IPS-18a (cell line): ENCODE measurements around the gene ASXL3.

Experiments used
- H3K27ac ChIP-seq: one replicate; pipeline ENCODE4 v1.5.1; 2013; ENCODE audit warnings: low read length
- H3K27me3 ChIP-seq: one replicate; pipeline ENCODE4 v1.6.1; 2013; ENCODE audit warnings: mild to moderate bottlenecking, low read length; ENCODE audit not compliant: control insufficient read depth, insufficient read depth
- H3K36me3 ChIP-seq: one replicate; pipeline ENCODE4 v1.6.1; 2013; ENCODE audit warnings: low read depth, low read length; ENCODE audit not compliant: control insufficient read depth
- H3K4me1 ChIP-seq: one replicate; pipeline ENCODE4 v1.6.1; 2013; ENCODE audit warnings: low read depth, low read length; ENCODE audit not compliant: control insufficient read depth
- H3K4me3 ChIP-seq: one replicate; pipeline ENCODE4 v1.5.1; 2013; ENCODE audit warnings: low read length
- H3K9ac ChIP-seq: one replicate; pipeline ENCODE4 v1.6.1; 2013; ENCODE audit warnings: mild to moderate bottlenecking, low read length, moderate library complexity
- H3K9me3 ChIP-seq: one replicate; pipeline ENCODE4 v1.6.1; 2013; ENCODE audit warnings: low read depth, low read length; ENCODE audit not compliant: control insufficient read depth

The ASXL3 gene

DNA sequence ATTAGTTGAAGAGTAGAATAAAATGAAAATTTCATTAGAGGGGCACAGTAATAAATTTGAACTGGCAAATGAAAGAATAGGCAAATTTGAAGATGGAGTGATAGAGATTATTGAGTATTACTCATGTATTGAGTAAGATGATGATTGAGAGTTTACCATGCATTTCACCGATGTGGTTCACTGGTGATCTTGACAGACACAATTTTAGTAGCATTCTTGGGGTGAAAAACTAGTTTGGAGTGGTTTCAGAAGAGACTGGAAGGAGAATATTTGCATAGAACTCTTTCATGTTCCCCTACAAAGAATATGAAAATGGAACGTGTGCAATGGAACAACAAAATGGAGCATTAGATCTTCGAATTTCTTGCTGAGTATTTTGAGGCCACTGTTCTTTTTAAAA is 121.4 kb downstream of the ASXL3 start:
- H3K27ac ChIP-seq: no peak overlapping the region
- H3K9me3 ChIP-seq: no peaks in the 10 kb centered on the region
- no peaks in the 10 kb centered on the region for H3K4me1 ChIP-seq
- no peak overlapping the region for H3K4me3 ChIP-seq
- no peak overlapping the region for H3K9ac ChIP-seq
- no peaks in the 10 kb centered on the region for H3K36me3 ChIP-seq
- no peaks in the 10 kb centered on the region for H3K27me3 ChIP-seq

DNA sequence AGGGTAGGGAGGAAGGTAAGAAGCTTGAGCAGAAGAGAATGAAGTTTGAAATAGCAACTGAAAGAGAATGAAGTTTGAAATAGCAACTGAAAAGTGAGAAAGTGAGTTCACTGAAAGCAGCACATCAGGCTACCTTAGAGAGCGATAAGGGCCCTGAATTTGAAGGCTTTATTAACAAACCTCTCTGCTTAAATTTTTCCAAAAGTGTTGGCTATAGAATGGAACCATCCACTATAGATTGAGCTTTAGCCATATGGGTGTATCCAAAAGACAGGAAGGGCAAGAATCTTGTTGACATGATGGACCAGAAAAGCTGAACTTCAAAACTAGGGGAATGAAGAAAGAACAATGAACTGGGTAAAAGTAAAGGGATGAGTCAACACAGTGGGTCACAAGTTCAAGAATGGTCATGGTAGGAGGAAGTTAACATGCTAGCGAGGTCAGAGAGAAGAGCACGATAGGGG is 122.5 kb downstream of the ASXL3 start:
- H3K9me3 ChIP-seq: no peaks in the 10 kb centered on the region
- H3K27me3 ChIP-seq: no peaks in the 10 kb centered on the region
- no peaks in the 10 kb centered on the region for H3K4me1 ChIP-seq
- no peak overlapping the region for H3K4me3 ChIP-seq
- no peak overlapping the region for H3K9ac ChIP-seq
- H3K36me3 ChIP-seq: no peaks in the 10 kb centered on the region
- no peak overlapping the region for H3K27ac ChIP-seq

- Histone ChIP-seq H3K4me1 (no peaks in the 10 kb centered on the region), H3K9ac (no peak overlapping the region), H3K9me3 (no peaks in the 10 kb centered on the region), H3K4me3 (no peak overlapping the region), H3K27me3 (no peaks in the 10 kb centered on the region), H3K27ac (no peak overlapping the region), H3K36me3 (no peaks in the 10 kb centered on the region)
Observed at GRCh38 chr18:33702625-33703024, 124.6 kb downstream of the ASXL3 start.

DNA sequence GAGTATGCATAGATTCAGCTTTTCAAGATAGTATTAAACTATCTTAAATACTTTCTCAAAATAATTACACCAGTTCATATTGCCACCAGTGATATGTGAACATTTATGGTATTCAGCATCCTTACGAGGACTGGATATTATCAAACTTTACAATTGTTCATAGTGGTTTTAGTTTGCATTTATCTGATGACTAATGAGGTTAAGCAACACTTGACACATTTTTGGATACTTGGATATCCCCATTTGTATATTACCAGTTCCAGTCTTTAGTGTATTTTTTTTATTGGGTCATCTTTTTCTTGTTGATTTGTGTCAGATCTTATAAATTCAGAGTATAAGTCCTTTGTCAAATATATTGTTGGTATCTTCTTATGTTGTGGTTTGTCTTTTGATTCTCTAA is 128.4 kb downstream of the ASXL3 start:
- no peak overlapping the region for H3K27ac ChIP-seq
- H3K4me3 ChIP-seq: no peak overlapping the region
- H3K9ac ChIP-seq: no peak overlapping the region
- H3K4me1 ChIP-seq: no peaks in the 10 kb centered on the region
- no peaks in the 10 kb centered on the region for H3K36me3 ChIP-seq
- no peaks in the 10 kb centered on the region for H3K9me3 ChIP-seq
- no peaks in the 10 kb centered on the region for H3K27me3 ChIP-seq

GRCh38 chr18:33708876-33709275 is 130.9 kb downstream of the ASXL3 start:
- Histone ChIP-seq H3K9me3 (no peaks in the 10 kb centered on the region), H3K36me3 (no peaks in the 10 kb centered on the region), H3K9ac (no peak overlapping the region), H3K27me3 (no peaks in the 10 kb centered on the region), H3K27ac (no peak overlapping the region), H3K4me1 (no peaks in the 10 kb centered on the region), H3K4me3 (no peak overlapping the region)

DNA sequence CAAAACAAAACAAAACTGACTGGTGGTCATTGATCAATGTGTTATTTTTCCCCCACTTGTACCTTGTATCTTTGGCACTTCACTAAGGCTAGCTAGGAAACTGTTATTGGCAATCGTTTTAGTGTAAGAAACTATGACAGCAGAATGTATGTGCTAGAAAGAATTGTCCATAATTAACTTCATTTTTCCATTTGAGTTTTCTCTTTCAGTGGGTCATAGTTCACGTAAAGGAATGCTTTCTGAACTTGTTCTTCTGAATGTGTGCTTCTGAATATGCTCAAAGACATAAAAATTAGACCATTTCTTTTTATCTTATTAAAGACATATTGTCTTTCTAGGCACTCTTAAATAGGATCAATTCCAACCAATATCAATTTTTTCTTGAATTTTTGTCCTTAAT is 132.2 kb downstream of the ASXL3 start:
- Histone ChIP-seq H3K27ac (no peak overlapping the region), H3K27me3 (no peaks in the 10 kb centered on the region), H3K4me3 (no peak overlapping the region), H3K9me3 (no peaks in the 10 kb centered on the region), H3K9ac (no peak overlapping the region), H3K36me3 (no peaks in the 10 kb centered on the region), H3K4me1 (no peaks in the 10 kb centered on the region)

DNA sequence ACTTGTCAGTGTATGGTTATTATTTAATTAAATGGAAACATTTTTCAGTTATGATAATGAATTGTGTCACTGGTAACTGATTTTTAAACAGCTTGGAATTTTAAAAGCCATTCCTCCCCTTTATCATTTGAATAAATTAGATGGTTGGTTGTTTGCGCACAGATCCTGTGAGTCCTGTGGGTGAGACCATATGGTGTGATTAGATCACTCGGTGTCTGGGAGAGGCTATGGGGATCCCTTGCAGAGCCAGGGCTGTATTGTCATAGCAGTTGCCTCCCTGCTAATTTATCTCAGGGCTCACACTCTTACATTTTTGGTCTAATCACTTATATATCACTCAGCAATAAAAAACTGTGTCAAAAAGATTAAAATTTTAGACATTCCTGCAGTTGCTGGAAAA is 133.5 kb downstream of the ASXL3 start:
- no peaks in the 10 kb centered on the region for H3K27me3 ChIP-seq
- H3K9ac ChIP-seq: no peak overlapping the region
- no peak overlapping the region for H3K27ac ChIP-seq
- H3K36me3 ChIP-seq: no peaks in the 10 kb centered on the region
- no peaks in the 10 kb centered on the region for H3K9me3 ChIP-seq
- H3K4me3 ChIP-seq: no peak overlapping the region
- H3K4me1 ChIP-seq: no peaks in the 10 kb centered on the region

DNA sequence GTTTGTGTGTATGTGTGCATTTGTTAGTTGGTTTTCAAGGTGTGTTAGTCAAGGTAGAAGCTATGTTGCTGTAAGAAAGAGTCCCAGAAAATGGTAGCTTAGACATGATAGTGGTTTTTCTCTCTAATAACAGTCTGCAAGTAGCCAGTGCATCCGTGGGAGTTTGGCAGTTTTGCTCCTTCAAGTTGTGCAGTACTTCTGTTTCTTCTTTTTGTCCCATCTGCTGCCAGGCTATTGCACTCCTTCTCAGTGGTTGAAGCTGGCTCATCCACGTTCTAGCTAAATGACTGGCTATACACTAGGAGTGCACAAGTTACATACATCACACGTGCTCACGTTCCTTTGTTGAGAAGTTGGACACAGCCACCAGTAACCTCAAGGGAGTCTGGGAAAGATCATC is 134.7 kb downstream of the ASXL3 start:
- H3K27ac ChIP-seq: no peak overlapping the region
- H3K36me3 ChIP-seq: no peaks in the 10 kb centered on the region
- no peaks in the 10 kb centered on the region for H3K9me3 ChIP-seq
- no peaks in the 10 kb centered on the region for H3K4me1 ChIP-seq
- H3K27me3 ChIP-seq: no peaks in the 10 kb centered on the region
- H3K4me3 ChIP-seq: no peak overlapping the region
- no peak overlapping the region for H3K9ac ChIP-seq

- Histone ChIP-seq H3K36me3 (no peaks in the 10 kb centered on the region), H3K9ac (no peak overlapping the region), H3K4me1 (no peaks in the 10 kb centered on the region), H3K4me3 (no peak overlapping the region), H3K27ac (no peak overlapping the region), H3K27me3 (no peaks in the 10 kb centered on the region), H3K9me3 (no peaks in the 10 kb centered on the region)
Observed at GRCh38 chr18:33716061-33716683, 138.2 kb downstream of the ASXL3 start.

- no peaks in the 10 kb centered on the region for H3K4me1 ChIP-seq
- H3K27me3 ChIP-seq: no peaks in the 10 kb centered on the region
- no peaks in the 10 kb centered on the region for H3K36me3 ChIP-seq
- H3K4me3 ChIP-seq: no peak overlapping the region
- no peak overlapping the region for H3K27ac ChIP-seq
- no peaks in the 10 kb centered on the region for H3K9me3 ChIP-seq
- H3K9ac ChIP-seq: no peak overlapping the region
Observed at GRCh38 chr18:33717339-33717738, 139.3 kb downstream of the ASXL3 start.

DNA sequence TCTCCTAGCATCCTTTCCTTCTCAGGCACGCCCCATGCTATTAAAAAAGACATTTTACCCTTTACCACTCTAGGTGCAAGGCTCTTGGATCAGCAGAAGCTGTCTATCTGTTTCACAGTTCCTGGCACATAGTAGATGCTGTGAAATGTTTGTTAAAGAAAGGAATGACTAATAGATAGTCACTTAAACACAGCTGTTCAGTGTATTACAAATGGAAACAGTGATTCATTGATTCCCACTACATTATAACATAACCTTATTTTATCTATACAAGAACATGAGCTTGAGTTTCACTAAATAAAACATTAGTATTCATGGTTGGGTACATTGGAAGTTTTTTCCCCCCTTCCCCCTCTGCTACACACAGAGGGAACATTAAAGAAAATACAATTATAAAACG is 142.1 kb downstream of the ASXL3 start:
- Histone ChIP-seq H3K4me1 (no peaks in the 10 kb centered on the region), H3K9ac (no peak overlapping the region), H3K36me3 (no peaks in the 10 kb centered on the region), H3K4me3 (no peak overlapping the region), H3K27ac (no peak overlapping the region), H3K9me3 (no peaks in the 10 kb centered on the region), H3K27me3 (no peaks in the 10 kb centered on the region)

DNA sequence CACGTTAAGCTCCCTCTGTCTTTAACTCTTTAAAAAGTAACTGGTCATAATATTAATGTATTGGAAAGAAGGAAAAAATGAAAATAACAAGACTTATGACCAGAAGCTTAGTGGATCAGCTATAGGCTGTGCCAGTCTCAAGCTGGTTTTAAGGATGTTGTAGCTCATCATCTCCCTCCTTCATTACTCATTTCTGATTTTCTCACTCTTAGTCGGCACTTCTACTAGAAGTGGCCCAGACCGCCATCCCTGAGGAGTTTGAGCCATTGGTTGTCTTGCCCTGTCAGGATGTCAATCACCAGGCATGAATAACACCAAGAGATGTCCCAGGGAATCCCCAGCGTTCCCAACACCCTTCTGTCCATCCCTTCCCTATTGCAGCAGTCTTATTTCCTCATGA is 151.5 kb downstream of the ASXL3 start:
- Histone ChIP-seq H3K27me3 (no peaks in the 10 kb centered on the region), H3K4me3 (no peak overlapping the region), H3K36me3 (no peaks in the 10 kb centered on the region), H3K9me3 (no peaks in the 10 kb centered on the region), H3K9ac (no peak overlapping the region), H3K4me1 (no peaks in the 10 kb centered on the region), H3K27ac (no peak overlapping the region)
